ENCODE data around the gene SCAMP1. TPM values are rescaled to one million over a fixed set of nuclear protein-coding genes. Genes with fewer than 3 reads are reported as not detected.
A peak's percentile ranks its signal among the peaks of the same experiment; 100 is the strongest.

The SCAMP1 gene
- polyA plus RNA-seq, 4 donors, result 3.5 to 24.5 (median 7.7) TPM

- Histone ChIP-seq H3K9me3 (ENCODE audit: control insufficient read depth in 2 of 2, insufficient read depth in 1 of 2, low read depth in 1 of 2, low read length in 1 of 2) (peaks cover 0 to 3% of the 10 kb centered on the region in 2 donors), H3K4me3 (ENCODE audit: low read depth in 1 of 3, low read length in 3 of 3) (no peak overlapping the region), H3K4me1 (ENCODE audit: control insufficient read depth in 3 of 3, insufficient read depth in 2 of 3, low read depth in 1 of 3, low read length in 2 of 3) (no peaks in the 10 kb centered on the region), H3K27ac (ENCODE audit: low read depth in 1 of 3, low read length in 2 of 3) (no peak overlapping the region), H3K36me3 (ENCODE audit: control insufficient read depth in 3 of 3, insufficient read depth in 2 of 3, low read depth in 1 of 3, low read length in 3 of 3) (peaks cover 0 to 8% (median 0%) of the 10 kb centered on the region in 3 donors), H3K27me3 (ENCODE audit: control insufficient read depth in 3 of 3, insufficient read depth in 3 of 3, low read length in 3 of 3) (no peaks in the 10 kb centered on the region)
- DNase-seq (no peak), FAIRE-seq (no peak)
- 90 to 98% (median 95%) methylated on average over 2 of the region's 2 CpGs for WGBS, 3 donors
Observed at GRCh38 chr5:78458843-78459242, 98.4 kb downstream of the SCAMP1 start.

GRCh38 chr5:78467140-78467539 is 106.7 kb downstream of the SCAMP1 start:
- FAIRE-seq (no peak), DNase-seq (peak in 1 of 2 donors; percentile 66)
- peaks cover 0 to 2% (median 0%) of the 10 kb centered on the region in 3 donors for H3K36me3 ChIP-seq (ENCODE audit: control insufficient read depth in 3 of 3, insufficient read depth in 2 of 3, low read depth in 1 of 3, low read length in 3 of 3)
- no peaks in the 10 kb centered on the region for H3K4me1 ChIP-seq (ENCODE audit: control insufficient read depth in 3 of 3, insufficient read depth in 2 of 3, low read depth in 1 of 3, low read length in 2 of 3)
- 90 to 97% (median 96%) methylated on average over 1 of the region's 1 CpG for WGBS, 3 donors
- H3K4me3 ChIP-seq (ENCODE audit: low read depth in 1 of 3, low read length in 3 of 3), result no peak overlapping the region
- no peak overlapping the region for H3K27ac ChIP-seq (ENCODE audit: low read depth in 1 of 3, low read length in 2 of 3)
- H3K27me3 ChIP-seq (ENCODE audit: control insufficient read depth in 3 of 3, insufficient read depth in 3 of 3, low read length in 3 of 3), result no peaks in the 10 kb centered on the region
- H3K9me3 ChIP-seq (ENCODE audit: control insufficient read depth in 2 of 2, insufficient read depth in 1 of 2, low read depth in 1 of 2, low read length in 1 of 2), result no peaks in the 10 kb centered on the region

- H3K27ac ChIP-seq (ENCODE audit: low read depth in 1 of 3, low read length in 2 of 3), result no peak overlapping the region
- 15 to 28% (median 21%) methylated on average over 3 of the region's 3 CpGs for WGBS, 3 donors
- no peaks in the 10 kb centered on the region for H3K9me3 ChIP-seq (ENCODE audit: control insufficient read depth in 2 of 2, insufficient read depth in 1 of 2, low read depth in 1 of 2, low read length in 1 of 2)
- DNase-seq (peak; percentile 38 to 44), FAIRE-seq (peak; percentile 19)
- H3K36me3 ChIP-seq (ENCODE audit: control insufficient read depth in 3 of 3, insufficient read depth in 2 of 3, low read depth in 1 of 3, low read length in 3 of 3), result no peaks in the 10 kb centered on the region
- H3K27me3 ChIP-seq (ENCODE audit: control insufficient read depth in 3 of 3, insufficient read depth in 3 of 3, low read length in 3 of 3), result no peaks in the 10 kb centered on the region
- no peaks in the 10 kb centered on the region for H3K4me1 ChIP-seq (ENCODE audit: control insufficient read depth in 3 of 3, insufficient read depth in 2 of 3, low read depth in 1 of 3, low read length in 2 of 3)
- H3K4me3 ChIP-seq (ENCODE audit: low read depth in 1 of 3, low read length in 3 of 3), result no peak overlapping the region
Observed at GRCh38 chr5:78467752-78468357, 107.4 kb downstream of the SCAMP1 start.

- H3K4me1 ChIP-seq (ENCODE audit: control insufficient read depth in 3 of 3, insufficient read depth in 2 of 3, low read depth in 1 of 3, low read length in 2 of 3), result peaks cover 0 to 2% (median 0%) of the 10 kb centered on the region in 3 donors
Observed at GRCh38 chr5:78471896-78472295, 111.5 kb downstream of the SCAMP1 start.

GRCh38 chr5:78472469-78473106 is 112.2 kb downstream of the SCAMP1 start:
- Histone ChIP-seq H3K36me3 (ENCODE audit: control insufficient read depth in 3 of 3, insufficient read depth in 2 of 3, low read depth in 1 of 3, low read length in 3 of 3) (peaks cover 0 to 2% (median 0%) of the 10 kb centered on the region in 3 donors), H3K27ac (ENCODE audit: low read depth in 1 of 3, low read length in 2 of 3) (no peak overlapping the region), H3K4me3 (ENCODE audit: low read depth in 1 of 3, low read length in 3 of 3) (no peak overlapping the region), H3K9me3 (ENCODE audit: control insufficient read depth in 2 of 2, insufficient read depth in 1 of 2, low read depth in 1 of 2, low read length in 1 of 2) (no peaks in the 10 kb centered on the region), H3K27me3 (ENCODE audit: control insufficient read depth in 3 of 3, insufficient read depth in 3 of 3, low read length in 3 of 3) (no peaks in the 10 kb centered on the region), H3K4me1 (ENCODE audit: control insufficient read depth in 3 of 3, insufficient read depth in 2 of 3, low read depth in 1 of 3, low read length in 2 of 3) (peaks cover 0 to 2% (median 0%) of the 10 kb centered on the region in 3 donors)
- DNase-seq, result peak in 1 of 2 donors; percentile 17
- no peak for FAIRE-seq

More at GRCh38 chr5:78471896-78472295, 111.5 kb downstream of the SCAMP1 start:
- DNase-seq (no peak), FAIRE-seq (no peak)
- H3K27me3 ChIP-seq (ENCODE audit: control insufficient read depth in 3 of 3, insufficient read depth in 3 of 3, low read length in 3 of 3), result no peaks in the 10 kb centered on the region
- H3K9me3 ChIP-seq (ENCODE audit: control insufficient read depth in 2 of 2, insufficient read depth in 1 of 2, low read depth in 1 of 2, low read length in 1 of 2), result no peaks in the 10 kb centered on the region
- no peak overlapping the region for H3K4me3 ChIP-seq (ENCODE audit: low read depth in 1 of 3, low read length in 3 of 3)
- no peak overlapping the region for H3K27ac ChIP-seq (ENCODE audit: low read depth in 1 of 3, low read length in 2 of 3)
- H3K36me3 ChIP-seq (ENCODE audit: control insufficient read depth in 3 of 3, insufficient read depth in 2 of 3, low read depth in 1 of 3, low read length in 3 of 3), result peaks cover 0 to 2% (median 0%) of the 10 kb centered on the region in 3 donors

- Histone ChIP-seq H3K27me3 (ENCODE audit: control insufficient read depth in 3 of 3, insufficient read depth in 3 of 3, low read length in 3 of 3) (no peaks in the 10 kb centered on the region), H3K27ac (ENCODE audit: low read depth in 1 of 3, low read length in 2 of 3) (no peak overlapping the region), H3K9me3 (ENCODE audit: control insufficient read depth in 2 of 2, insufficient read depth in 1 of 2, low read depth in 1 of 2, low read length in 1 of 2) (no peaks in the 10 kb centered on the region), H3K36me3 (ENCODE audit: control insufficient read depth in 3 of 3, insufficient read depth in 2 of 3, low read depth in 1 of 3, low read length in 3 of 3) (peaks cover 0 to 2% (median 0%) of the 10 kb centered on the region in 3 donors), H3K4me3 (ENCODE audit: low read depth in 1 of 3, low read length in 3 of 3) (no peak overlapping the region), H3K4me1 (ENCODE audit: control insufficient read depth in 3 of 3, insufficient read depth in 2 of 3, low read depth in 1 of 3, low read length in 2 of 3) (peaks cover 0 to 2% (median 0%) of the 10 kb centered on the region in 3 donors)
- no peak for DNase-seq
- WGBS, 3 donors, result 86 to 95% (median 93%) methylated on average over 1 of the region's 1 CpG
- FAIRE-seq, result no peak
Observed at GRCh38 chr5:78473751-78474150, 113.3 kb downstream of the SCAMP1 start.

GRCh38 chr5:78475370-78475769 is 115.0 kb downstream of the SCAMP1 start:
- H3K27me3 ChIP-seq (ENCODE audit: control insufficient read depth in 3 of 3, insufficient read depth in 3 of 3, low read length in 3 of 3), result no peaks in the 10 kb centered on the region
- 93 to 94% (median 94%) methylated on average over 3 of the region's 3 CpGs for WGBS, 3 donors
- DNase-seq (no peak), FAIRE-seq (no peak)
- no peak overlapping the region for H3K27ac ChIP-seq (ENCODE audit: low read depth in 1 of 3, low read length in 2 of 3)
- no peak overlapping the region for H3K4me3 ChIP-seq (ENCODE audit: low read depth in 1 of 3, low read length in 3 of 3)
- H3K4me1 ChIP-seq (ENCODE audit: control insufficient read depth in 3 of 3, insufficient read depth in 2 of 3, low read depth in 1 of 3, low read length in 2 of 3), result peaks cover 0 to 2% (median 0%) of the 10 kb centered on the region in 3 donors
- H3K36me3 ChIP-seq (ENCODE audit: control insufficient read depth in 3 of 3, insufficient read depth in 2 of 3, low read depth in 1 of 3, low read length in 3 of 3), result peaks cover 0 to 2% (median 0%) of the 10 kb centered on the region in 3 donors
- no peaks in the 10 kb centered on the region for H3K9me3 ChIP-seq (ENCODE audit: control insufficient read depth in 2 of 2, insufficient read depth in 1 of 2, low read depth in 1 of 2, low read length in 1 of 2)

GRCh38 chr5:78476795-78477194 is 116.4 kb downstream of the SCAMP1 start:
- H3K4me3 ChIP-seq (ENCODE audit: low read depth in 1 of 3, low read length in 3 of 3), result no peak overlapping the region
- no peak overlapping the region for H3K27ac ChIP-seq (ENCODE audit: low read depth in 1 of 3, low read length in 2 of 3)
- H3K27me3 ChIP-seq (ENCODE audit: control insufficient read depth in 3 of 3, insufficient read depth in 3 of 3, low read length in 3 of 3), result no peaks in the 10 kb centered on the region
- FAIRE-seq, result no peak
- peaks cover 0 to 2% (median 0%) of the 10 kb centered on the region in 3 donors for H3K4me1 ChIP-seq (ENCODE audit: control insufficient read depth in 3 of 3, insufficient read depth in 2 of 3, low read depth in 1 of 3, low read length in 2 of 3)
- peaks cover 0 to 4% (median under 1%) of the 10 kb centered on the region in 3 donors for H3K36me3 ChIP-seq (ENCODE audit: control insufficient read depth in 3 of 3, insufficient read depth in 2 of 3, low read depth in 1 of 3, low read length in 3 of 3)
- no peaks in the 10 kb centered on the region for H3K9me3 ChIP-seq (ENCODE audit: control insufficient read depth in 2 of 2, insufficient read depth in 1 of 2, low read depth in 1 of 2, low read length in 1 of 2)
- DNase-seq, result no peak
- 52 to 91% (median 78%) methylated on average over 1 of the region's 1 CpG for WGBS, 3 donors

Data from small intestine (tissue), 7 donors.